ENCODE measurements around the gene ARHGEF1. TPM values are rescaled to one million over a fixed set of nuclear protein-coding genes. Genes with fewer than 3 reads are reported as not detected.

Gene ARHGEF1
- total RNA-seq, 1 donor = 35.0 TPM

GRCh38 chr19:41876847-41877832, 5.8 kb upstream of the ARHGEF1 start, which contains the start of gene CD79A:
Gene CD79A, plus strand, starts transcription at chr19:41877279. Its CDS starts 26 bp downstream, at chr19:41877305.
- no peak for DNase-seq (ENCODE audit: low read depth)
- no peak for TF ChIP-seq CTCF (IDR thresholded peaks at IDR 0.05; ENCODE audit: insufficient read depth, low read depth, low read length)
- H3K4me3 ChIP-seq (ENCODE audit: low read depth, low read length) = no peak within 1 kb of the TSS

- TF ChIP-seq CTCF (IDR thresholded peaks at IDR 0.05; ENCODE audit: insufficient read depth, low read depth, low read length) = no peak
- no peak for DNase-seq (ENCODE audit: low read depth)
- no peak overlapping the region for H3K4me3 ChIP-seq (ENCODE audit: low read depth, low read length)
Observed at GRCh38 chr19:41877916-41878905, 4.8 kb upstream of the ARHGEF1 start.

GRCh38 chr19:41879080-41879479, 3.9 kb upstream of the ARHGEF1 start:
- no peak for TF ChIP-seq CTCF (IDR thresholded peaks at IDR 0.05; ENCODE audit: insufficient read depth, low read depth, low read length)
- DNase-seq (ENCODE audit: low read depth) = no peak
- no peak overlapping the region for H3K4me3 ChIP-seq (ENCODE audit: low read depth, low read length)

- no peak overlapping the region for H3K4me3 ChIP-seq (ENCODE audit: low read depth, low read length)
- TF ChIP-seq CTCF (IDR thresholded peaks at IDR 0.05; ENCODE audit: insufficient read depth, low read depth, low read length) = no peak
- DNase-seq (ENCODE audit: low read depth) = no peak
Observed at GRCh38 chr19:41879670-41880328, 3.2 kb upstream of the ARHGEF1 start.

GRCh38 chr19:41880329-41880708, 2.7 kb upstream of the ARHGEF1 start:
- TF ChIP-seq CTCF (IDR thresholded peaks at IDR 0.05; ENCODE audit: insufficient read depth, low read depth, low read length) = no peak
- DNase-seq (ENCODE audit: low read depth) = no peak
- no peak overlapping the region for H3K4me3 ChIP-seq (ENCODE audit: low read depth, low read length)

- no peak for DNase-seq (ENCODE audit: low read depth)
- TF ChIP-seq CTCF (IDR thresholded peaks at IDR 0.05; ENCODE audit: insufficient read depth, low read depth, low read length) = no peak
- H3K4me3 ChIP-seq (ENCODE audit: low read depth, low read length) = peak overlapping the region; percentile 66
Observed at GRCh38 chr19:41883463-41883820, 458 bp downstream of the ARHGEF1 start.

Measured in fibroblast of villous mesenchyme (primary cell).